Measurements from ENCODE around the gene LYSMD4.

GRCh38 chr15:99686290-99686689 lies 46.9 kb downstream of the LYSMD4 start:
- TF ChIP-seq CTCF (IDR thresholded peaks at IDR 0.05): no peak
- TF ChIP-seq POLR2A (IDR thresholded peaks at IDR 0.05): no peak
- no peak for TF ChIP-seq EP300 (IDR thresholded peaks at IDR 0.05; ENCODE audit: low read depth)
